Body of pancreas (tissue), 4 donors: ENCODE measurements around the gene NAB1.

Experiments
- POLR2A ChIP-seq, 3 donors: fragments of 450-650 bp; IDR thresholded peaks; one replicate each; pipeline ENCODE4 v1.6.1; 2016; ENCODE audit warnings: antibody characterized with exemption in 3 of 3, mild to moderate bottlenecking in 2 of 3
- TF ChIP-seq, protein P1 (sequence below), 7 experiments: fragments of 450-650 bp in 4 of 7; fragments of 200-600 bp in 3 of 7; sonication (generic) in 3 of 7; IDR thresholded peaks; one replicate each; pipeline ENCODE4 v1.5.1; 2016 to 2019; ENCODE audit warnings: antibody characterized with exemption in 7 of 7

DNA sequence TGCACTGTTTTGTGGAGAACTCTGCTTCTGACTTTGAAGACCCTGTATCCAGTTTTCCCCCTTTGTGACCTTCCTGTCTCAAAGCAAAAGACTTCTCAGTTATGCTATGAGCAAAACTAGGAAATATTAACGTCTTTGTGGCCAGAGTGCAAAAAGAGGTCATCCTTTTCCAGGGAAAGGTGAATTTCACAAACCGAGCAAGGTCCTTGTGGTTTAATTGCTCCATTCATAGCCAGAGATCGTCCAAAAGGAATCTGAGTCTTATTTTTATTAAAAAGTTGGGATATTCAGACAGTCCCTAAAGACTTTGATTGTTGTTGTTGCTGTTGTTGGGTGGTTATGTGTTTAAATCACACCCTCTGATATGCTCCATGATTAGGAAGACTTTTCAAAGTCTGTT, 77.4 kb downstream of the NAB1 start:
- TF ChIP-seq POLR2A (IDR thresholded peaks at IDR 0.05) = no peak
- TF ChIP-seq, protein P1, sequence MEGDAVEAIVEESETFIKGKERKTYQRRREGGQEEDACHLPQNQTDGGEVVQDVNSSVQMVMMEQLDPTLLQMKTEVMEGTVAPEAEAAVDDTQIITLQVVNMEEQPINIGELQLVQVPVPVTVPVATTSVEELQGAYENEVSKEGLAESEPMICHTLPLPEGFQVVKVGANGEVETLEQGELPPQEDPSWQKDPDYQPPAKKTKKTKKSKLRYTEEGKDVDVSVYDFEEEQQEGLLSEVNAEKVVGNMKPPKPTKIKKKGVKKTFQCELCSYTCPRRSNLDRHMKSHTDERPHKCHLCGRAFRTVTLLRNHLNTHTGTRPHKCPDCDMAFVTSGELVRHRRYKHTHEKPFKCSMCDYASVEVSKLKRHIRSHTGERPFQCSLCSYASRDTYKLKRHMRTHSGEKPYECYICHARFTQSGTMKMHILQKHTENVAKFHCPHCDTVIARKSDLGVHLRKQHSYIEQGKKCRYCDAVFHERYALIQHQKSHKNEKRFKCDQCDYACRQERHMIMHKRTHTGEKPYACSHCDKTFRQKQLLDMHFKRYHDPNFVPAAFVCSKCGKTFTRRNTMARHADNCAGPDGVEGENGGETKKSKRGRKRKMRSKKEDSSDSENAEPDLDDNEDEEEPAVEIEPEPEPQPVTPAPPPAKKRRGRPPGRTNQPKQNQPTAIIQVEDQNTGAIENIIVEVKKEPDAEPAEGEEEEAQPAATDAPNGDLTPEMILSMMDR (IDR thresholded peaks at IDR 0.05) = no peak
